Endometrium (tissue), 2 donors: ENCODE results near the gene PHF21B.
"Not testable (repeated sequence)": the region's sequence is repeated elsewhere in the genome, so short reads cannot be mapped to it uniquely, and the experiment has no call there.

Experiments
- FAIRE-seq: peaks from 2 replicates; lab custom pipeline; 2012; peaks lifted over from hg19 to GRCh38; lab: Jason Lieb, UNC
- donor health status: control.
- donor health status: control.

The PHF21B gene

GRCh38 chr22:45009606-45010531 is at the start of gene PHF21B:
Gene PHF21B (minus strand): TSS chr22:45010005. CDS start chr22:45009549, 456 bp downstream.
- FAIRE-seq = peak; percentile 90

GRCh38 chr22:45059296-45059695 is 49.5 kb upstream of the PHF21B start:
- FAIRE-seq = no peak

GRCh38 chr22:45058622-45058912 is 48.8 kb upstream of the PHF21B start:
- FAIRE-seq = no peak

- FAIRE-seq = no peak
Observed at GRCh38 chr22:45055936-45056335, 46.1 kb upstream of the PHF21B start.

GRCh38 chr22:45053571-45053970 is 43.8 kb upstream of the PHF21B start:
- no peak for FAIRE-seq

GRCh38 chr22:45053094-45053493 is 43.3 kb upstream of the PHF21B start:
- no peak for FAIRE-seq

- not testable (repeated sequence) for FAIRE-seq
Observed at GRCh38 chr22:45052665-45053064, 42.9 kb upstream of the PHF21B start.

GRCh38 chr22:45051946-45052345 is 42.1 kb upstream of the PHF21B start:
- no peak for FAIRE-seq

- FAIRE-seq = no peak
Observed at GRCh38 chr22:45051419-45051818, 41.6 kb upstream of the PHF21B start.

GRCh38 chr22:45047260-45047659 is 37.5 kb upstream of the PHF21B start:
- no peak for FAIRE-seq

GRCh38 chr22:45045208-45045607 is 35.4 kb upstream of the PHF21B start:
- FAIRE-seq = no peak

- no peak for FAIRE-seq
Observed at GRCh38 chr22:45042263-45042662, 32.5 kb upstream of the PHF21B start.

GRCh38 chr22:45039133-45039532 is 29.3 kb upstream of the PHF21B start:
- FAIRE-seq = no peak

- FAIRE-seq = peak; percentile 86
Observed at GRCh38 chr22:45036154-45036553, 26.3 kb upstream of the PHF21B start.

- FAIRE-seq = no peak
Observed at GRCh38 chr22:45034821-45035220, 25.0 kb upstream of the PHF21B start.

GRCh38 chr22:45034156-45034555 is 24.4 kb upstream of the PHF21B start:
- no peak for FAIRE-seq

GRCh38 chr22:45033136-45033535 is 23.3 kb upstream of the PHF21B start:
- no peak for FAIRE-seq

- no peak for FAIRE-seq
Observed at GRCh38 chr22:45031629-45032403, 22.0 kb upstream of the PHF21B start.

GRCh38 chr22:45029501-45029900 is 19.7 kb upstream of the PHF21B start:
- FAIRE-seq = no peak

GRCh38 chr22:45026511-45026910 is 16.7 kb upstream of the PHF21B start:
- FAIRE-seq = no peak

GRCh38 chr22:45023431-45023830 is 13.6 kb upstream of the PHF21B start:
- no peak for FAIRE-seq

GRCh38 chr22:45019861-45020655 is 10.3 kb upstream of the PHF21B start:
- no peak for FAIRE-seq

- no peak for FAIRE-seq
Observed at GRCh38 chr22:45014654-45015053, 4.8 kb upstream of the PHF21B start.
